Smooth muscle cell (in vitro differentiated cells): ENCODE measurements around the gene IL6R. TPM values are rescaled to one million over a fixed set of nuclear protein-coding genes. Genes with fewer than 3 reads are reported as not detected.

Experiments used
- DNase-seq: peaks from one replicate; lab custom pipeline; 2025; ENCODE audit not compliant: unreplicated experiment; lab: John Stamatoyannopoulos, UW
- H2AFZ ChIP-seq: fragments of 200-600 bp; sonication (generic); 2 replicates; pipeline ENCODE4 v1.6.0; 2016; ENCODE audit warnings: antibody characterized with exemption, low read depth, mild to moderate bottlenecking
- H3F3A ChIP-seq: fragments of 200-600 bp; sonication (generic); 2 replicates; pipeline ENCODE4 v1.6.0; 2017; ENCODE audit warnings: antibody characterized with exemption, low read depth
- H3K27ac ChIP-seq: fragments of 200-600 bp; sonication (generic); 2 replicates; pipeline ENCODE4 v1.5.1; 2016; ENCODE audit warnings: low read depth, mild to moderate bottlenecking
- H3K27me3 ChIP-seq: fragments of 200-600 bp; sonication (generic); 2 replicates; pipeline ENCODE4 v1.6.1; 2016; ENCODE audit warnings: low read depth, mild to moderate bottlenecking
- H3K36me3 ChIP-seq: fragments of 200-600 bp; sonication (generic); 2 replicates; pipeline ENCODE4 v1.5.1; 2016; ENCODE audit warnings: low read depth
- H3K4me1 ChIP-seq: fragments of 200-600 bp; sonication (generic); 2 replicates; pipeline ENCODE4 v1.5.1; 2016; ENCODE audit warnings: low read depth
- H3K4me2 ChIP-seq: fragments of 200-600 bp; sonication (generic); 2 replicates; pipeline ENCODE4 v1.6.0; 2016; ENCODE audit warnings: mild to moderate bottlenecking
- H3K4me3 ChIP-seq: fragments of 200-600 bp; sonication (generic); 2 replicates; pipeline ENCODE4 v1.5.1; 2016; ENCODE audit warnings: mild to moderate bottlenecking
- H3K79me2 ChIP-seq: fragments of 200-600 bp; sonication (generic); 2 replicates; pipeline ENCODE4 v1.6.0; 2016; ENCODE audit warnings: low read depth, mild to moderate bottlenecking
- H3K9ac ChIP-seq: fragments of 200-600 bp; sonication (generic); 2 replicates; pipeline ENCODE4 v1.6.0; 2016; ENCODE audit warnings: low read depth
- H3K9me3 ChIP-seq: fragments of 200-600 bp; sonication (generic); replicated peaks from 2 replicates; pipeline ENCODE4 v1.5.1; 2016; ENCODE audit warnings: low read depth
- H4K20me1 ChIP-seq: fragments of 200-600 bp; sonication (generic); 2 replicates; pipeline ENCODE4 v1.6.0; 2016; ENCODE audit warnings: low read depth
- WGBS: methylation state at CpG from one replicate; pipeline ENCODE4 v1.1.7; 2016; ENCODE audit warnings: low lambda C conversion rate; 5-methylcytosine and 5-hydroxymethylcytosine counted together
- polyA plus RNA-seq: library from polyadenylated mRNA; unstranded; fragments of >200 nt; fragmentation: Nextera tagmentation; extraction: Ambion mirVana; gene quantifications from 2 replicates; pipeline ENCODE4 v1.2.1, GENCODE V29; 2016
- total RNA-seq: library from RNA; depleted of rRNA; stranded (reverse); fragments of >200 nt; gene quantifications from 2 replicates; pipeline ENCODE4 v1.2.3, GENCODE V29; 2014
- TF ChIP-seq, protein P1 (sequence below): fragments of 200-600 bp; sonication (generic); IDR thresholded peaks from 2 replicates; pipeline ENCODE4 v1.5.1; 2017; ENCODE audit warnings: borderline replicate concordance, mild to moderate bottlenecking, antibody characterized with exemption; ENCODE audit not compliant: insufficient read depth, poor library complexity, severe bottlenecking

Gene IL6R
- total and polyA plus RNA-seq, 2 experiments from 2014 or later: 1.8 to 1.9 TPM

DNA sequence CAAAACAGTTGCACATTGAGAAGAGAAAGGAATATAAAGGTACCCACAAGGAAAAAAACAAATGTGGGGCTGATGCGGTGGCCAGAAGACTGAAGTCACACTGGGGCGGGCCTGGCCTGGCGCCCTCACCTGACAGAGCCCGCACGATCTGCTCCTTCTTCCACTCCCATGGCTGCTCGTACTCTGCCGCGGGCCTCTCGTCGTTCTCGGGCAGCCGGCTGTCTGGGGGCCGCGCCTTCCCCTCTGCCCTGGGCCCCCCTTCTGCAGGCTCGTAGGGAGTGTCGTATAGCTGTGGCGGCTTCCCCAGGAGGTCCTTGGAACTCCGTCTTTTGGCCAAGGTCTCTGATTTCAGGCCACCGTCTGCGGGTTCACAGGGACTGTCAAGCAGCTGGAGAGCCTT lies 83.8 kb downstream of the IL6R start:
- H2AFZ ChIP-seq: no peak overlapping the region
- no peak overlapping the region for H3K27ac ChIP-seq
- no peaks in the 10 kb centered on the region for H3K36me3 ChIP-seq
- WGBS: 91% methylated on average over 20 of the region's 20 CpGs
- H3K4me3 ChIP-seq: no peak overlapping the region
- peaks cover 7% of the 10 kb centered on the region for H3K4me1 ChIP-seq
- DNase-seq: no peak
- no peaks in the 10 kb centered on the region for H3K9me3 ChIP-seq
- H3K27me3 ChIP-seq: peaks cover 3% of the 10 kb centered on the region
- H4K20me1 ChIP-seq: no peaks in the 10 kb centered on the region
- H3K9ac ChIP-seq: no peak overlapping the region
- H3F3A ChIP-seq: no peaks in the 10 kb centered on the region
- TF ChIP-seq, protein P1, sequence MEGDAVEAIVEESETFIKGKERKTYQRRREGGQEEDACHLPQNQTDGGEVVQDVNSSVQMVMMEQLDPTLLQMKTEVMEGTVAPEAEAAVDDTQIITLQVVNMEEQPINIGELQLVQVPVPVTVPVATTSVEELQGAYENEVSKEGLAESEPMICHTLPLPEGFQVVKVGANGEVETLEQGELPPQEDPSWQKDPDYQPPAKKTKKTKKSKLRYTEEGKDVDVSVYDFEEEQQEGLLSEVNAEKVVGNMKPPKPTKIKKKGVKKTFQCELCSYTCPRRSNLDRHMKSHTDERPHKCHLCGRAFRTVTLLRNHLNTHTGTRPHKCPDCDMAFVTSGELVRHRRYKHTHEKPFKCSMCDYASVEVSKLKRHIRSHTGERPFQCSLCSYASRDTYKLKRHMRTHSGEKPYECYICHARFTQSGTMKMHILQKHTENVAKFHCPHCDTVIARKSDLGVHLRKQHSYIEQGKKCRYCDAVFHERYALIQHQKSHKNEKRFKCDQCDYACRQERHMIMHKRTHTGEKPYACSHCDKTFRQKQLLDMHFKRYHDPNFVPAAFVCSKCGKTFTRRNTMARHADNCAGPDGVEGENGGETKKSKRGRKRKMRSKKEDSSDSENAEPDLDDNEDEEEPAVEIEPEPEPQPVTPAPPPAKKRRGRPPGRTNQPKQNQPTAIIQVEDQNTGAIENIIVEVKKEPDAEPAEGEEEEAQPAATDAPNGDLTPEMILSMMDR: no peak
- no peak overlapping the region for H3K4me2 ChIP-seq
- H3K79me2 ChIP-seq: no peaks in the 10 kb centered on the region

- DNase-seq: no peak
- H3K4me3 ChIP-seq: no peak overlapping the region
- H3F3A ChIP-seq: no peaks in the 10 kb centered on the region
- H3K4me1 ChIP-seq: peaks cover 7% of the 10 kb centered on the region
- H2AFZ ChIP-seq: no peak overlapping the region
- TF ChIP-seq, protein P1: no peak
- H3K9ac ChIP-seq: no peak overlapping the region
- 84% methylated on average over 5 of the region's 5 CpGs for WGBS
- peaks cover 3% of the 10 kb centered on the region for H3K27me3 ChIP-seq
- no peaks in the 10 kb centered on the region for H3K79me2 ChIP-seq
- H3K9me3 ChIP-seq: no peaks in the 10 kb centered on the region
- no peak overlapping the region for H3K4me2 ChIP-seq
- no peak overlapping the region for H3K27ac ChIP-seq
- no peaks in the 10 kb centered on the region for H4K20me1 ChIP-seq
- H3K36me3 ChIP-seq: no peaks in the 10 kb centered on the region
Observed at GRCh38 chr1:154489695-154490274, 84.6 kb downstream of the IL6R start.

DNA sequence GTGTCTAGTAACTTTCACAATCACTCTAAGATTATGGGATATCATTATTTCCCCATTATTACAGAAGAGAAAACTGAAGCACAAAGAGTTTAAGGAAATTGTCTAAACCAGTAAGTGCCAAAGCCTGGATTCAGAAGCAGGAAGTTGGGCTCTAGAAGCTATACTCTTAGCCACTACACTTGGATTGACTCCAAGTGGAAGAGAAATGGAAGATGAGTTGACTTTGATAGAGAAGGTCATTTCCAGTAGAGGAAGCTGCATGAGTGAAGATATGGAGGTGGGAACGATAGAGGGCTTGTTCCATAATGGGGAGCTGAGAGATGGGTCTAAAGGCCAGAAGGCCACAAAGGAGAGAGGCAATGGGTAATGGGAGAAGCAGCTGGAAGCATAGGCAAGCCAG lies 85.2 kb downstream of the IL6R start:
- Histone ChIP-seq H3K36me3 (no peaks in the 10 kb centered on the region), H3K79me2 (no peaks in the 10 kb centered on the region), H3K9me3 (no peaks in the 10 kb centered on the region), H3K27me3 (peaks cover 3% of the 10 kb centered on the region), H4K20me1 (no peaks in the 10 kb centered on the region), H3K4me1 (peaks cover 7% of the 10 kb centered on the region), H3K9ac (no peak overlapping the region), H3K27ac (no peak overlapping the region), H3F3A (no peaks in the 10 kb centered on the region), H2AFZ (no peak overlapping the region), H3K4me3 (no peak overlapping the region), H3K4me2 (no peak overlapping the region)
- TF ChIP-seq, protein P1: no peak
- WGBS: 96% methylated on average over 1 of the region's 1 CpG
- no peak for DNase-seq

- TF ChIP-seq, protein P1: no peak
- no peaks in the 10 kb centered on the region for H3K79me2 ChIP-seq
- H3K4me1 ChIP-seq: peaks cover 10% of the 10 kb centered on the region
- no peaks in the 10 kb centered on the region for H3K36me3 ChIP-seq
- H3K4me3 ChIP-seq: no peak overlapping the region
- H3K27ac ChIP-seq: no peak overlapping the region
- DNase-seq: no peak
- H4K20me1 ChIP-seq: no peaks in the 10 kb centered on the region
- peaks cover 3% of the 10 kb centered on the region for H3K27me3 ChIP-seq
- H3K4me2 ChIP-seq: no peak overlapping the region
- H3K9ac ChIP-seq: no peak overlapping the region
- peaks cover 5% of the 10 kb centered on the region for H3F3A ChIP-seq
- no peak overlapping the region for H2AFZ ChIP-seq
- 90% methylated on average over 4 of the region's 4 CpGs for WGBS
- no peaks in the 10 kb centered on the region for H3K9me3 ChIP-seq
Observed at GRCh38 chr1:154492115-154492514, 87.0 kb downstream of the IL6R start.
